ENCODE measurements around the gene ICAM4.

The ICAM4 gene

GRCh38 chr19:10299545-10300458 lies 13.0 kb downstream of the ICAM4 start:
- no peak for ATAC-seq
- no peak for TF ChIP-seq ZNF70 (CRISPR knock-in tag; IDR thresholded peaks at IDR 0.05)
- no peak for TF ChIP-seq CSRNP3 (CRISPR knock-in tag; IDR thresholded peaks at IDR 0.05)
- no peak for TF ChIP-seq ARNTL (CRISPR knock-in tag; IDR thresholded peaks at IDR 0.05; ENCODE audit: borderline replicate concordance, low read depth)
- TF ChIP-seq ISL1 (CRISPR knock-in tag; IDR thresholded peaks at IDR 0.05) = no peak
- TF ChIP-seq ESRRG (CRISPR knock-in tag; IDR thresholded peaks at IDR 0.05) = no peak
- TF ChIP-seq TOX (CRISPR knock-in tag; IDR thresholded peaks at IDR 0.05; ENCODE audit: borderline replicate concordance) = no peak
- TF ChIP-seq CREB5 (CRISPR knock-in tag; IDR thresholded peaks at IDR 0.05; ENCODE audit: low read depth) = no peak
- TF ChIP-seq BACH2 (CRISPR knock-in tag; IDR thresholded peaks at IDR 0.05; ENCODE audit: borderline replicate concordance) = no peak
- TF ChIP-seq SNAI2 (CRISPR knock-in tag; IDR thresholded peaks at IDR 0.05) = no peak
- no peak for TF ChIP-seq TCF4 (CRISPR knock-in tag; IDR thresholded peaks at IDR 0.05; ENCODE audit: borderline replicate concordance)
- no peak for TF ChIP-seq PPARA (CRISPR knock-in tag; IDR thresholded peaks at IDR 0.05; ENCODE audit: borderline replicate concordance)

DNA sequence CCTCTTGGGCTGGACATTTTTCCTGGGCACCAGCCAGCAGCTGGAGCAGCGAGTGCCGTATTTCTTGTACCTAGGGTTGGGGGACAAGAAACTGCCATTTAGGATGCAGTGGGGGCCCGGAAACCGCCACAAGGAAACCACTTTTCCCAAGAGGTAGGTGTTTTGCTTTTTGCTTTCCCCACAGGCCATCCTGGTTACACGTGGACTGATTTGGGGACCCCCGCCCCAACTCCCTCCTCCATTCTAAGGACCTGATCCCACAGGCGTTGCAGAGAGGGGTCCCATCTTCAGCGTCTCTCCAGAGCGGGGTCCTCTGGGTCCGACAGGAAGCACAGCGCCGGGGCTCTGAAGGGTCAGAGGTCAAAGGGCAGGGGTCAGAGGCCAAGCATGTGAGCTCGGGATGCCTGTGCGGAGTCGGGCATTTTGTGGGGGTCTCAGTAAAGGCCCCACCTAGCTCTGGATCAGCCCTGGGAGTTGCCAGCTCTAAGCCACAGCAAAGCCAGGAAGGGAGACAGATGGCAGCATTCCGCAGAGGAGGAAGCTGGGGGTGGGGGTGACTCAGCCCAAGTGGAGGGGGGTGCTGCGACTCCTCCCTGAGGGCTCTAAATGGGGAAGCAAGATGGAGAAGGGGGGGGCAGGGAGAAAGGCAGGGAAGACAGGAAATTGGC lies 18.5 kb downstream of the ICAM4 start:
- TF ChIP-seq CSDC2 (CRISPR knock-in tag; IDR thresholded peaks at IDR 0.05) = no peak
- TF ChIP-seq ZNF70 (CRISPR knock-in tag; IDR thresholded peaks at IDR 0.05) = no peak
- no peak for TF ChIP-seq RARB (CRISPR knock-in tag; IDR thresholded peaks at IDR 0.05)
- TF ChIP-seq CREB5 (CRISPR knock-in tag; IDR thresholded peaks at IDR 0.05; ENCODE audit: low read depth) = no peak
- no peak for TF ChIP-seq ZC3H10 (CRISPR knock-in tag; IDR thresholded peaks at IDR 0.05)
- no peak for TF ChIP-seq ISL1 (CRISPR knock-in tag; IDR thresholded peaks at IDR 0.05)
- TF ChIP-seq ARNTL (CRISPR knock-in tag; IDR thresholded peaks at IDR 0.05; ENCODE audit: borderline replicate concordance, low read depth) = no peak
- no peak for TF ChIP-seq GLIS3 (CRISPR knock-in tag; IDR thresholded peaks at IDR 0.05)
- no peak for TF ChIP-seq BACH2 (CRISPR knock-in tag; IDR thresholded peaks at IDR 0.05; ENCODE audit: borderline replicate concordance)
- no peak for TF ChIP-seq ZNF8 (CRISPR knock-in tag; IDR thresholded peaks at IDR 0.05)
- TF ChIP-seq, protein P1, sequence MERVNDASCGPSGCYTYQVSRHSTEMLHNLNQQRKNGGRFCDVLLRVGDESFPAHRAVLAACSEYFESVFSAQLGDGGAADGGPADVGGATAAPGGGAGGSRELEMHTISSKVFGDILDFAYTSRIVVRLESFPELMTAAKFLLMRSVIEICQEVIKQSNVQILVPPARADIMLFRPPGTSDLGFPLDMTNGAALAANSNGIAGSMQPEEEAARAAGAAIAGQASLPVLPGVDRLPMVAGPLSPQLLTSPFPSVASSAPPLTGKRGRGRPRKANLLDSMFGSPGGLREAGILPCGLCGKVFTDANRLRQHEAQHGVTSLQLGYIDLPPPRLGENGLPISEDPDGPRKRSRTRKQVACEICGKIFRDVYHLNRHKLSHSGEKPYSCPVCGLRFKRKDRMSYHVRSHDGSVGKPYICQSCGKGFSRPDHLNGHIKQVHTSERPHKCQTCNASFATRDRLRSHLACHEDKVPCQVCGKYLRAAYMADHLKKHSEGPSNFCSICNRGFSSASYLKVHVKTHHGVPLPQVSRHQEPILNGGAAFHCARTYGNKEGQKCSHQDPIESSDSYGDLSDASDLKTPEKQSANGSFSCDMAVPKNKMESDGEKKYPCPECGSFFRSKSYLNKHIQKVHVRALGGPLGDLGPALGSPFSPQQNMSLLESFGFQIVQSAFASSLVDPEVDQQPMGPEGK (CRISPR knock-in tag; IDR thresholded peaks at IDR 0.05; ENCODE audit: borderline replicate concordance) = no peak
- no peak for TF ChIP-seq SNAI2 (CRISPR knock-in tag; IDR thresholded peaks at IDR 0.05)
- no peak for TF ChIP-seq OSR1 (CRISPR knock-in tag; IDR thresholded peaks at IDR 0.05)
- TF ChIP-seq ZFP3 (CRISPR knock-in tag; IDR thresholded peaks at IDR 0.05) = no peak
- no peak for TF ChIP-seq TSHZ2 (CRISPR knock-in tag; IDR thresholded peaks at IDR 0.05)
- ATAC-seq = peak; percentile 41; the same call in 1 of the 3 replicates
